Pancreas (tissue), 10 donors: Measurements from ENCODE around the gene HS2ST1. TPM values are rescaled to one million over a fixed set of nuclear protein-coding genes. Genes with fewer than 3 reads are reported as not detected.
A peak's percentile ranks its signal among the peaks of the same experiment; 100 is the strongest.
"Not testable (repeated sequence)": the region's sequence is repeated elsewhere in the genome, so short reads cannot be mapped to it uniquely, and the experiment has no call there.

ENCODE experiments used
- ATAC-seq, 4 donors: fragments of 200-7000 bp; cut with Tn5 transposase; one replicate each; pipeline versions ENCODE4 v1.8.0 to v1.9.1; 2020; ENCODE audit warnings: mild to moderate bottlenecking in 4 of 4, moderate library complexity in 4 of 4
- DNase-seq, 6 donors: peaks; one replicate each; pipeline ENCODE4 v3.0.0-alpha.2; 2020
- FAIRE-seq: peaks from 2 replicates; lab custom pipeline; 2012; peaks lifted over from hg19 to GRCh38; lab: Jason Lieb, UNC
- H3K27ac ChIP-seq, 4 donors: fragments of 200-600 bp; sonication (generic); 1 replicate in 3 of 4; 2 replicates in 1 of 4; pipeline versions ENCODE4 v1.5.0 to v1.8.0; 2020
- H3K27me3 ChIP-seq, 4 donors: fragments of 200-600 bp; one replicate each; pipeline ENCODE4 v1.8.0; 2021
- H3K36me3 ChIP-seq, 3 donors: fragments of 200-600 bp; sonication (generic) in 1 of 3; one replicate each; pipeline versions ENCODE4 v1.5.0 to v1.8.0; 2020 to 2021
- H3K4me1 ChIP-seq, 3 donors: fragments of 200-600 bp; one replicate each; pipeline ENCODE4 v1.8.0; 2021
- H3K4me3 ChIP-seq, 4 donors: fragments of 200-600 bp; sonication (generic) in 2 of 4; one replicate each; pipeline versions ENCODE4 v1.5.0 to v1.8.0; 2020 to 2021
- H3K9me3 ChIP-seq, 4 donors: fragments of 200-600 bp; one replicate each; pipeline ENCODE4 v1.8.0; 2021
- CTCF ChIP-seq, 4 donors: fragments of 200-600 bp; sonication (generic) in 3 of 4; IDR thresholded peaks; one replicate each; pipeline versions ENCODE4 v1.5.0 to v1.8.0; 2021; ENCODE audit warnings: antibody characterized with exemption in 4 of 4
- WGBS, 2 donors: extraction: QIAGEN DNeasy Blood & Tissue Kit; methylation state at CpG; one replicate each; pipeline ENCODE4 v1.1.7; 2013; 5-methylcytosine and 5-hydroxymethylcytosine counted together
- intact Hi-C, 3 donors: fragments of 100-400 bp; cut with DNase I; formaldehyde crosslinking; loops; one replicate each; pipeline versions ENCODE4 v1.11.1 to v1.14.2; 2022
- polyA plus RNA-seq, 2 donors: library from polyadenylated mRNA; stranded (reverse); fragments of 200-250 nt; gene quantifications; one replicate each; pipeline ENCODE4 v1.2.3, GENCODE V29; 2013
- total RNA-seq, 6 donors: library from RNA; stranded (reverse); fragmentation: NEBNext Ultra II Directional in 4 of 6; extraction: Animal tissue kit (Norgen Biotek cat#: 25700) in 4 of 6; gene quantifications; one replicate each; pipeline versions ENCODE4 v1.2.1 to v1.2.4, GENCODE V29; 2021 to 2023
- donor health status: healthy with polysubstance abuse.
- donor health status: DM: no; HTN: no; CAD: no; lungs with moderate emphysema.
- donor health status: DM: no; HTN: no; CAD: no.
- donor health status: control.
- donor health status: control.
- donor health status: Bipolar disorder and iron deficiency.
- donor health status: DM: yes; HTN: yes; CAD: no.
- donor health status: DM: no; HTN: no; CAD: no.
- donor health status: DM: no; HTN: no; CAD: no.
- donor health status: DM: yes; HTN: yes; CAD: no.

The HS2ST1 gene
- total and polyA plus RNA-seq, 8 donors, result 2.8 to 16.1 (median 10.9) TPM

DNA sequence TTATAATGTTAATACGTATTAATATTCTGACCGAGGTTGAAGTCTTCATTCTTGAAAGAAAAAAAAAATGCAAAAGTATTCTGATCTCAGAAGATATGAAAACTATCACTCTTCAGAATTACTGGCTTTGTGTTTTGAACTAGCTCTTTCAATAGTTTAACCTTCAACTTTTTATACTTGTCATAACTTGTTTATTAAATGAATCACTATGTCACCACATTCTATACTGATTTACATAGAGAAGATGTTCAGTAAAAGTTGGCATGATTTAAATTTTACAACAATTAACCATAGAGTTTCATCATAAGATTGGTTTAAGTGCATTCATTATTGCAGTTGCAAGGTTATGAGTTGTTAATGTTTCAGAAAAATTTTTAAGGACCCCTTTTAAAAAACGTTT, 57.3 kb downstream of the HS2ST1 start:
- no peak for FAIRE-seq

DNA sequence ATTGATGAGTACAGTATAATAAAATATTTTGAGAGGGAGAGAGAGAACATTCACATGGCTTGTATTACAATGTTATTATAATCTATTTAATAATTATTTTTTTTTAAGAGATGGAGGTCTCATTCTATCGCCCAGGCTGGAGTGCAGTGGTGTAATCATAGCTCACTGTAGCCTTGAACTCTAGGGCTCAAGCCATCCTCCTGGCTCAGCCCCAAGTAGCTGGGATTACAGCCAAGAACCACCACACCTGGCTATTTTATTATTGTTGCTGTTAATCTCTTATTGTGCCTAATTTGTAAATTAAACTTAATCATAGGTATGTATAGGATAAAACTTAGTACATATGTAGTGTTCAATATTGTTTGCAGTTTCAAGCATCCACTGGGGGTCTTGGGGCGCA, 57.8 kb downstream of the HS2ST1 start:
- DNase-seq, result no peak

More for the DNA sequence above, 57.3 kb downstream of the HS2ST1 start:
- no peak for TF ChIP-seq CTCF (IDR thresholded peaks at IDR 0.05)
- WGBS, 2 donors, result 58 to 64% methylated on average over 3 of the region's 3 CpGs
- H3K36me3 ChIP-seq, result no peaks in the 10 kb centered on the region
- H3K4me3 ChIP-seq, result no peak overlapping the region
- intact Hi-C loops, result no loop called here
- H3K27me3 ChIP-seq, result no peaks in the 10 kb centered on the region
- peaks cover 0 to 4% (median 0%) of the 10 kb centered on the region in 3 donors for H3K4me1 ChIP-seq
- ATAC-seq (no peak), DNase-seq (no peak)
- no peaks in the 10 kb centered on the region for H3K9me3 ChIP-seq
- no peak overlapping the region for H3K27ac ChIP-seq

DNA sequence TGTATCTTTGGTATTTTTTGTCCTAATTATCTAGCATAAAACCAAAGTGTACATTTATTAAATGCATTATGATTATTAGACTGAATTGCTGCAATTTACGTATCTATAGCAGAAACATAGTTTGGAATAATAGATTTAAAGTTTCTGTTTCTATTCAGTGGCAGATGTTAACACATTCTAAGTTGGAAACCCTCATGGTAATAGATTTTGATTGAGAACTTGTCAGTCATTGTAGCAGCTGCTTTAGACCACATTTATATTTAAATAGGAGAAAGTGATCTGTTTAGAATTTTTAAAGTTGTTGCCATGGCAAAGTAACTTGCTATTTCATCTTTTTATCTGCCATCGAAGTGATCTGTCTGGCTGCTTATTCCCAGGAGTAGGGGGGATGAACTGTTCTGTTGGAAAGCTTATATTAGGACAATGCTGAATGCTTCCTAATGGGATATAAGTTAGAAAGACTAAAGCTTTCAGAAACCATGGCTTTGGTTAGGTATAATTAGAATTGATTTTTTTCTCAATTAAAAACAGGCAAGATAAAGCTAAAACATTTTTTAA, 61.6 kb downstream of the HS2ST1 start:
- TF ChIP-seq CTCF (IDR thresholded peaks at IDR 0.05), result no peak
- FAIRE-seq (no peak), ATAC-seq (no peak), DNase-seq (no peak)
- no peak overlapping the region for H3K27ac ChIP-seq
- intact Hi-C loops, result no loop called here
- no peaks in the 10 kb centered on the region for H3K36me3 ChIP-seq
- whole genome bisulfite sequencing, 2 donors, result 61 to 67% methylated on average over 2 of the region's 2 CpGs
- no peak overlapping the region for H3K4me3 ChIP-seq
- H3K27me3 ChIP-seq, result no peaks in the 10 kb centered on the region
- H3K4me1 ChIP-seq, result peaks cover 0 to 4% (median 0%) of the 10 kb centered on the region in 3 donors
- H3K9me3 ChIP-seq, result no peaks in the 10 kb centered on the region

More for the DNA sequence above, 57.8 kb downstream of the HS2ST1 start:
- no peak for FAIRE-seq
- H3K27me3 ChIP-seq, result no peaks in the 10 kb centered on the region
- peaks cover 0 to 4% (median 0%) of the 10 kb centered on the region in 3 donors for H3K4me1 ChIP-seq
- no peak for ATAC-seq
- H3K4me3 ChIP-seq, result no peak overlapping the region
- no peak for TF ChIP-seq CTCF (IDR thresholded peaks at IDR 0.05)
- H3K27ac ChIP-seq, result no peak overlapping the region
- intact Hi-C loops, result no loop called here
- no peaks in the 10 kb centered on the region for H3K9me3 ChIP-seq
- 56 to 57% methylated on average over 2 of the region's 2 CpGs for WGBS, 2 donors
- H3K36me3 ChIP-seq, result no peaks in the 10 kb centered on the region

DNA sequence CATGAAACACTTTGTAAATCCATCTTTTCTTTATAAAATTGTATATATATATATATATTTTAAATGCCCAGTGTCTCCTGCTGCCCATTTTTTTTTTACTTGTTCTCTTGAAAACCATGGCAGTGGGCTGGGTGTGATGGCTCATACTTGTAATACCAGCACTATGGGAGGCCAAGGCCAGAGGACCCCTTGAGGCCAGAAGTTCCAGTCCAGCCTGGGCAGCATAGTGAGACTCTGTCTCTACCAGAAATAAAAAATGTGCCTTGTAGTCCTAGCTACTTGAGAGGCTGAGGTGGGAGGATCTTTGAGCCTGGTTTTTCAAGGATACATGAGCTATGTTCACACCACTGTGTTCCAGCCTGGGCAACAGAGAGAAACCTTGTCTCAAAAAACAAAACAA, 62.2 kb downstream of the HS2ST1 start:
- Histone ChIP-seq H3K9me3 (no peaks in the 10 kb centered on the region), H3K4me3 (no peak overlapping the region), H3K36me3 (no peaks in the 10 kb centered on the region), H3K27me3 (no peaks in the 10 kb centered on the region), H3K4me1 (peaks cover 0 to 4% (median 0%) of the 10 kb centered on the region in 3 donors), H3K27ac (no peak overlapping the region)
- intact Hi-C loops, result no loop called here
- no peak for DNase-seq
- no peak for FAIRE-seq
- no peak for ATAC-seq
- TF ChIP-seq CTCF (IDR thresholded peaks at IDR 0.05), result no peak

DNA sequence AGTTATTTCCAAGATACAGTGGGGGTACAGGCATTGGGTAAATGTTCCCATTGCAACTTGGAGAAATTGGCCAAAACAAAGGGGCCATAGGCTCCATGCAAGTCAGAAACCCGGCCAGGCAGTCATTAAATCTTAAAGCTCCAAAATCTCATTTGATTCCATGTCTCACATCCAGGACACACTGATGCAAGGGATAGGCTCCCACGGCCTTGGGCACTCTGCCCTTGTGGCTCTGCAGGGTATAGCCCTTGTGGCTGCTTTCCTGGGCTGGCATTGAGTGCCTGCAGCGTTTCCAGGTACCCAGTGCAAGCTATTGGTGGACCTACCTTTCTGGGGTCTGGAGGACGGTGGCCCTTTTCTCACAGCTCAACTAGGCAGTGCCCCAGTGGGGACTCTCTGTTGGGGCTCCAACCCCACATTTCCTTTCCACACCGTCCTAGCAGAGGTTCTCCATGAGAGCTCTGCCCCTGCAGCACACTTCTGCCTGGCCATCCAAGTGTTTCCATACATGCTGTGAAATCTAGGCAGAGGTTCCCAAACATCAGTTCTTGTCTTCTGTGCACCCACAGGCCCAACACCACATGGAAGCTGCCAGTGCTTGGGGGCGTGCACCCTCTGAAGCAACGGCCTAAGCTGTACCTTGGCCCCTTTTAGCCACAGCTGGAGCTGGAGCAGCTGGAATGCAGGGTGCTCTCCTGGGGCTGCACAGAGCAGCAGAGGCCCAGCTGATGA, 67.2 kb downstream of the HS2ST1 start:
- H3K4me3 ChIP-seq, result no peak overlapping the region
- H3K4me1 ChIP-seq, result no peaks in the 10 kb centered on the region
- ATAC-seq (peak in 1 of 4 donors; percentile 44), DNase-seq (no peak), FAIRE-seq (no peak)
- TF ChIP-seq CTCF (IDR thresholded peaks at IDR 0.05), result no peak
- WGBS, 2 donors, result 81% methylated on average over 7 of the region's 7 CpGs
- H3K27ac ChIP-seq, result no peak overlapping the region
- intact Hi-C loops, result no loop called here
- H3K27me3 ChIP-seq, result no peaks in the 10 kb centered on the region
- H3K36me3 ChIP-seq, result no peaks in the 10 kb centered on the region
- no peaks in the 10 kb centered on the region for H3K9me3 ChIP-seq

DNA sequence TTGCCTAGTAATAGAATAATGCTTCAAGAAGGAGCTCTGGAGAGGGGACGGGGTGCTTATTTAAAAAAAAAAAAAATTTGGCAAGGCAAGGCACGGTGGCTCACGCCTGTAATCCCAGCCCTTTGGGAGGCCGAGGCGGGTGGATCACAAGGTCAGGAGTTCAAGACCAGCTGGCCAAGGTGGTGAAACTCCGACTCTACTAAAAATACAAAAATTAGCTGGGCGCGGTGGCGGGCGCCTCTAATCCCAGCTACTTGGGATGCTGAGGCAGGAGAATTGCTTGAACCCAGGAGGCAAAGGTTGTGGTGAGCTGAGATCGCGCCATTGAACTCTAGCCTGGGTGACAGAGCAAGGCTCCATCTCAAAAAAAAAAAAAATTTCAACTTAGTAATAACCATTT, 69.2 kb downstream of the HS2ST1 start:
- H3K27me3 ChIP-seq, intact Hi-C loops, FAIRE-seq, H3K4me3 ChIP-seq, H3K27ac ChIP-seq, H3K9me3 ChIP-seq, H3K4me1 ChIP-seq, DNase-seq, ATAC-seq, H3K36me3 ChIP-seq: not testable (repeated sequence)
- WGBS, 2 donors, result 97 to 98% methylated on average over 12 of the region's 12 CpGs
